Measurements from ENCODE around the gene PAX2. TPM values are rescaled to one million over a fixed set of nuclear protein-coding genes. Genes with fewer than 3 reads are reported as not detected.

PAX2 gene
- total RNA-seq, 1 experiment from 2014 or later = not detected

DNA sequence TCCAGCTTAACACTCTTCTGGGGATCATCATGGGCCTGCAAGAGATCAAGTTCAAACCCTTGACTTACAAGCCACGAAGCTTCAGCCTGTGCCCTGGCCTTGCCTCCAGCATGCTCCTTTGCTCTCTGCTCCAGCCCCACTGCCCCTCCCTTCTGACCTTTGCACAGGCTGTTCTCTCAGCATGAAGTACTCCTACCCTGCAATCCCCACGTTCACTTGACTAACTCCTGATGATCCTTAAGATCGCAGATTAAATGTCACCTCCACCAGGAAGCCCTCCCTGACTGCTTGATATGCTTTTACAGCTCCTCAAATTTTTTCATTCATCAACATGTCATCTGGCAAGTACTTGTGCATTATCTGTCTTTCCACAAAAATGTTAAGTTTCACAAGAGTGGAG lies 91.9 kb downstream of the PAX2 start:
- DNase-seq = no peak
- WGBS (ENCODE audit: extremely low coverage, insufficient read length, low lambda C conversion rate) = no CpG with 5 or more reads among the region's 3 CpGs

More for the DNA sequence above, 91.9 kb downstream of the PAX2 start:
- H3K27ac ChIP-seq (ENCODE audit: insufficient read length, low read depth, low read length) = no peak overlapping the region
- Mint-ChIP-seq H3K36me3 (ENCODE audit: insufficient read depth in 1 of 3, low read depth in 3 of 3) (no peaks in the 10 kb centered on the region), H3K4me1 (no peaks in the 10 kb centered on the region), H3K27ac (no peak overlapping the region), H3K9me3 (0 out of 5 replicates have a peak, but pooled peaks cover 0 to 2% of the 10 kb centered on the region in 2 experiments), H3K4me3 (no peak overlapping the region), H3K27me3 (ENCODE audit: low read depth) (peaks cover 14% of the 10 kb centered on the region)
- H3K4me2 ChIP-seq (ENCODE audit: insufficient read depth, insufficient read length, low read length) = no peak overlapping the region
- no peaks in the 10 kb centered on the region for H3K79me1 ChIP-seq (ENCODE audit: insufficient read depth, low read depth, low read length, poor library complexity, severe bottlenecking)
- no peak overlapping the region for H2AK5ac ChIP-seq (ENCODE audit: insufficient read length, low read length)
- H2BK20ac ChIP-seq (ENCODE audit: low read depth, low read length, poor library complexity, severe bottlenecking) = no peak overlapping the region
- no peak overlapping the region for H2BK5ac ChIP-seq (ENCODE audit: insufficient read length, low read length)
- H3K4ac ChIP-seq (ENCODE audit: low read depth, low read length) = no peak overlapping the region
- no peak overlapping the region for H2BK12ac ChIP-seq (ENCODE audit: insufficient read length, low read depth, low read length)
- TF ChIP-seq, protein P1, sequence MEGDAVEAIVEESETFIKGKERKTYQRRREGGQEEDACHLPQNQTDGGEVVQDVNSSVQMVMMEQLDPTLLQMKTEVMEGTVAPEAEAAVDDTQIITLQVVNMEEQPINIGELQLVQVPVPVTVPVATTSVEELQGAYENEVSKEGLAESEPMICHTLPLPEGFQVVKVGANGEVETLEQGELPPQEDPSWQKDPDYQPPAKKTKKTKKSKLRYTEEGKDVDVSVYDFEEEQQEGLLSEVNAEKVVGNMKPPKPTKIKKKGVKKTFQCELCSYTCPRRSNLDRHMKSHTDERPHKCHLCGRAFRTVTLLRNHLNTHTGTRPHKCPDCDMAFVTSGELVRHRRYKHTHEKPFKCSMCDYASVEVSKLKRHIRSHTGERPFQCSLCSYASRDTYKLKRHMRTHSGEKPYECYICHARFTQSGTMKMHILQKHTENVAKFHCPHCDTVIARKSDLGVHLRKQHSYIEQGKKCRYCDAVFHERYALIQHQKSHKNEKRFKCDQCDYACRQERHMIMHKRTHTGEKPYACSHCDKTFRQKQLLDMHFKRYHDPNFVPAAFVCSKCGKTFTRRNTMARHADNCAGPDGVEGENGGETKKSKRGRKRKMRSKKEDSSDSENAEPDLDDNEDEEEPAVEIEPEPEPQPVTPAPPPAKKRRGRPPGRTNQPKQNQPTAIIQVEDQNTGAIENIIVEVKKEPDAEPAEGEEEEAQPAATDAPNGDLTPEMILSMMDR (conservative IDR thresholded peaks at IDR 0.05) = no peak
- H3K14ac ChIP-seq (ENCODE audit: insufficient read depth, low read length) = no peak overlapping the region
- no peak overlapping the region for H4K91ac ChIP-seq (ENCODE audit: insufficient read length, low read depth, low read length)
- H3K4me1 ChIP-seq (ENCODE audit: insufficient read depth, low read length) = no peaks in the 10 kb centered on the region
- H3K23me2 ChIP-seq (ENCODE audit: insufficient read length, low read depth, low read length, poor library complexity, severe bottlenecking) = peaks cover 3% of the 10 kb centered on the region
- no peak overlapping the region for H3T11ph ChIP-seq (ENCODE audit: low read length)
- no peaks in the 10 kb centered on the region for H3K9me3 ChIP-seq (ENCODE audit: control insufficient read depth, low read depth, low read length)
- no peak overlapping the region for H2BK120ac ChIP-seq (ENCODE audit: low read depth, low read length, poor library complexity, severe bottlenecking)
- H3K18ac ChIP-seq (ENCODE audit: insufficient read length, low read depth, low read length) = no peak overlapping the region
- peaks cover 28% of the 10 kb centered on the region; the same call in 1 of the 2 replicates for H3K27me3 ChIP-seq (ENCODE audit: insufficient read depth, low read length)
- H3K79me2 ChIP-seq (ENCODE audit: insufficient read depth, low read length) = no peaks in the 10 kb centered on the region
- no peak overlapping the region for H3K23ac ChIP-seq (ENCODE audit: insufficient read length, low read depth, low read length)
- H4K5ac ChIP-seq (ENCODE audit: insufficient read length, low read depth, low read length) = no peak overlapping the region
- H4K8ac ChIP-seq (replicated peaks; ENCODE audit: insufficient read length, low read depth, low read length) = no peak overlapping the region
- H4K20me1 ChIP-seq (ENCODE audit: control insufficient read depth, insufficient read depth, insufficient read length) = peaks cover 2% of the 10 kb centered on the region
- H3K9ac ChIP-seq (ENCODE audit: extremely low read depth, insufficient read length, low read length) = no peak overlapping the region
- no peak overlapping the region for H3K56ac ChIP-seq (ENCODE audit: insufficient read length, low read depth, low read length)
- H2AFZ ChIP-seq (ENCODE audit: low read length) = no peak overlapping the region
- no peak overlapping the region for H2BK15ac ChIP-seq (ENCODE audit: low read depth, low read length)
